ENCODE data around the gene MAP2. TPM values are rescaled to one million over a fixed set of nuclear protein-coding genes. Genes with fewer than 3 reads are reported as not detected.

The MAP2 gene
- total and polyA plus RNA-seq, 2 of the 8 experiments (the other 6 are each of a cell fraction or from before 2014, with no cell fraction given), result 5.9 to 9.4 TPM

GRCh38 chr2:209702775-209703174, 278.9 kb downstream of the MAP2 start:
- no peak overlapping the region for H3K18ac ChIP-seq (ENCODE audit: extremely low read depth, low read length)
- no peaks in the 10 kb centered on the region for H3K27me3 ChIP-seq (replicated peaks in 1 of 4; ENCODE audit: control insufficient read depth in 3 of 4, extremely low read depth in 1 of 4, insufficient read depth in 3 of 4, low read length in 3 of 4)
- POLR2A ChIA-PET (ENCODE audit: partially characterized antibody), result no interaction called here

More at GRCh38 chr2:209702775-209703174, 278.9 kb downstream of the MAP2 start:
- no peaks in the 10 kb centered on the region for H4K20me1 ChIP-seq (replicated peaks in 1 of 2; ENCODE audit: control insufficient read depth in 1 of 2, insufficient read depth in 2 of 2, low read length in 2 of 2)
- no peak overlapping the region for H2AFZ ChIP-seq (ENCODE audit: low read length)
- H4K91ac ChIP-seq (replicated peaks; ENCODE audit: insufficient read length, low read length), result no peak overlapping the region
- no peak for FAIRE-seq
- H3K4me1 ChIP-seq (replicated peaks in 1 of 4; ENCODE audit: control insufficient read depth in 3 of 4, insufficient read depth in 4 of 4, low read length in 3 of 4), result no peaks in the 10 kb centered on the region
- CTCF ChIA-PET (ENCODE audit: partially characterized antibody), result no interaction called here
- no peak overlapping the region for H3K4me2 ChIP-seq (ENCODE audit: insufficient read depth in 1 of 2, low read depth in 2 of 2, low read length in 2 of 2)
- H4K5ac ChIP-seq (ENCODE audit: insufficient read length, low read depth, low read length), result no peak overlapping the region
- H2AK5ac ChIP-seq (ENCODE audit: low read depth, low read length), result no peak overlapping the region
- H3K23ac ChIP-seq (ENCODE audit: insufficient read length), result no peak overlapping the region
- H3K4me3 ChIP-seq (ENCODE audit: extremely low read depth in 1 of 4, insufficient read depth in 2 of 4, low read depth in 3 of 4, low read length in 4 of 4), result no peak overlapping the region
- no peak overlapping the region for H2BK5ac ChIP-seq (ENCODE audit: low read depth, low read length)
- H3K4ac ChIP-seq (replicated peaks; ENCODE audit: insufficient read length, low read depth, low read length), result no peak overlapping the region
- H2BK20ac ChIP-seq (ENCODE audit: low read length), result no peak overlapping the region
- H4K8ac ChIP-seq (ENCODE audit: extremely low read depth, insufficient read depth, low read length), result no peak overlapping the region
- 86% methylated on average over 2 of the region's 2 CpGs; no CpG with 5 or more reads in 1 of the 2 experiments for WGBS, 2 experiments (ENCODE audit: extremely low coverage in 1 of 2, insufficient coverage in 1 of 2, insufficient read length in 1 of 2, insufficient replicate concordance in 2 of 2, low coverage in 1 of 2, low lambda C conversion rate in 2 of 2, missing lambda C conversion rate in 1 of 2)
- no peak overlapping the region for H2BK15ac ChIP-seq (ENCODE audit: low read length)
- H3K79me2 ChIP-seq (ENCODE audit: control insufficient read depth in 1 of 2, insufficient read depth in 2 of 2, low read length in 2 of 2), result no peaks in the 10 kb centered on the region
- no peak overlapping the region for H3K14ac ChIP-seq (ENCODE audit: insufficient read length)
- H3K9ac ChIP-seq (replicated peaks in 1 of 4; ENCODE audit: extremely low read depth in 1 of 4, low read depth in 3 of 4, low read length in 3 of 4), result no peak overlapping the region
- TF ChIP-seq TAF7 (optimal IDR thresholded peaks at IDR 0.05; ENCODE audit: borderline replicate concordance, low read depth, low read length) (no peak), USF2 (IDR thresholded peaks at IDR 0.05; ENCODE audit: low read length) (no peak), HDAC6 (IDR thresholded peaks at IDR 0.05; ENCODE audit: low read depth, low read length) (no peak), TBP (IDR thresholded peaks at IDR 0.05; ENCODE audit: low read depth, low read length) (no peak), FOSL1 (IDR thresholded peaks at IDR 0.05; ENCODE audit: insufficient read depth, low read depth, low read length) (no peak), ASH2L (IDR thresholded peaks at IDR 0.05; ENCODE audit: low read length) (no peak), RXRA (IDR thresholded peaks at IDR 0.05; ENCODE audit: insufficient read depth, low read depth, low read length) (no peak), MAFK (IDR thresholded peaks at IDR 0.05; ENCODE audit: low read depth, low read length) (no peak), JUND (IDR thresholded peaks at IDR 0.05; ENCODE audit: low read length) (no peak), CTBP2 (IDR thresholded peaks at IDR 0.05; ENCODE audit: borderline replicate concordance, insufficient read depth, insufficient read length, low read length) (no peak)
- no peak overlapping the region for H2BK120ac ChIP-seq (replicated peaks; ENCODE audit: low read depth, low read length)
- DNase-seq (ENCODE audit: low read depth in 1 of 2, low spot score in 2 of 2), result no peak
- no peaks in the 10 kb centered on the region for H3K79me1 ChIP-seq (ENCODE audit: low read depth, low read length)
- H3K23me2 ChIP-seq (ENCODE audit: low read depth, low read length), result no peaks in the 10 kb centered on the region
- H3K56ac ChIP-seq (replicated peaks; ENCODE audit: insufficient read length, low read depth, low read length), result no peak overlapping the region
- no peak overlapping the region for H3K27ac ChIP-seq (ENCODE audit: low read depth, low read length)
- H3K36me3 ChIP-seq (ENCODE audit: control insufficient read depth in 2 of 4, insufficient read depth in 4 of 4, low read length in 3 of 4), result no peaks in the 10 kb centered on the region; a peak in 1 of 8 replicates
- H2BK12ac ChIP-seq (ENCODE audit: low read depth, low read length), result no peak overlapping the region
- H3K9me3 ChIP-seq (ENCODE audit: insufficient read depth in 2 of 2, low read depth in 1 of 2, low read length in 1 of 2), result no peaks in the 10 kb centered on the region

Measured in H1 (cell line).